Measurements from ENCODE around the gene FAM181A. TPM values are rescaled to one million over a fixed set of nuclear protein-coding genes. Genes with fewer than 3 reads are reported as not detected.

FAM181A gene
- total RNA-seq, 1 donor from 2014 or later = not detected

- no peak for TF ChIP-seq EZH2 (IDR thresholded peaks at IDR 0.05)
- no peak for TF ChIP-seq CTCF (IDR thresholded peaks at IDR 0.05)
- TF ChIP-seq EZH2phosphoT487 (IDR thresholded peaks at IDR 0.05) = no peak
- Mint-ChIP-seq H3K9me3 (no peaks in the 10 kb centered on the region), H3K27ac (peak within 1 kb of the TSS; percentile 33), H3K4me3 (no peak within 1 kb of the TSS), H3K36me3 (no peaks in the 10 kb centered on the region), H3K4me1 (peaks cover 18% of the 10 kb centered on the region), H3K27me3 (ENCODE audit: insufficient read depth, low read depth) (peaks cover 8% of the 10 kb centered on the region)
- no peaks in the 10 kb centered on the region for H3F3A ChIP-seq (ENCODE audit: low read depth)
- no peak within 1 kb of the TSS for H3K9ac ChIP-seq
- H3K36me3 ChIP-seq = no peaks in the 10 kb centered on the region
- H2AFZ ChIP-seq (replicated peaks) = peak within 1 kb of the TSS; percentile 28
- H3K79me2 ChIP-seq (ENCODE audit: low read depth) = no peaks in the 10 kb centered on the region
- no peak within 1 kb of the TSS for H3K4me2 ChIP-seq
- no peak for DNase-seq (ENCODE audit: low spot score)
- H3K27ac ChIP-seq = no peak within 1 kb of the TSS
- H3K4me3 ChIP-seq = no peak within 1 kb of the TSS
- no peaks in the 10 kb centered on the region for H3K9me3 ChIP-seq (ENCODE audit: low read depth)
- H4K20me1 ChIP-seq (ENCODE audit: low read depth) = no peaks in the 10 kb centered on the region
- peaks cover 12% of the 10 kb centered on the region for H3K4me1 ChIP-seq
- no peaks in the 10 kb centered on the region for H3K27me3 ChIP-seq
These were observed 49.4 kb downstream of the FAM181A start, which contains the start of gene ASB2 for GRCh38 chr14:93976477-93977057. TSS of gene ASB2 (minus strand) at chr14:93976570. CDS start at chr14:93964539, 12,031 bp downstream.

DNA sequence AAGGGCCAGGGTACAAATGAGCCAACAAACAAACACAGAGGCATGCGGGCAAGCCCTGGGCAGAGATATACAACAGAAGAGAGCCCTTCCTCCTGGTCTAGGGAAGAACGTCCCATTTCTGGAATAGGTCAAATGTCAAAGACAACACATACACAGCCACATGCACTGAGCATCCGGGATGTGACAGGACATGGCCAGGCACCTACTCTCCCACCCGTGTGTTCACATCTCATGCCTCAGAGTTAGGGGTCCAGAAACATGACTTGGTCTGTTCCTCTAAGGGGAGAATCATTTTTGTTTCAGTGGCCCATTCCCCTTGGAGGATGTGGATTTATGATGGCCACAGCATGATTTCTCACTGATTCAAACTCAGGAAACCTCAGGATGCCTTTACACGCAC lies 50.0 kb downstream of the FAM181A start:
- no peak overlapping the region for H3K27ac Mint-ChIP-seq
- Histone ChIP-seq H3K27me3 (no peaks in the 10 kb centered on the region), H2AFZ (replicated peaks) (no peak overlapping the region), H3F3A (ENCODE audit: low read depth) (peaks cover 5% of the 10 kb centered on the region), H3K4me3 (no peak overlapping the region), H3K36me3 (no peaks in the 10 kb centered on the region), H3K4me2 (no peak overlapping the region), H4K20me1 (ENCODE audit: low read depth) (no peaks in the 10 kb centered on the region), H3K79me2 (ENCODE audit: low read depth) (no peaks in the 10 kb centered on the region), H3K9ac (no peak overlapping the region), H3K4me1 (peaks cover 17% of the 10 kb centered on the region), H3K27ac (no peak overlapping the region), H3K9me3 (ENCODE audit: low read depth) (no peaks in the 10 kb centered on the region)
- H3K4me1 Mint-ChIP-seq = peaks cover 22% of the 10 kb centered on the region
- no peak for DNase-seq (ENCODE audit: low spot score)
- peaks cover 11% of the 10 kb centered on the region for H3K27me3 Mint-ChIP-seq (ENCODE audit: insufficient read depth, low read depth)
- no peak for TF ChIP-seq EZH2 (IDR thresholded peaks at IDR 0.05)
- no peak overlapping the region for H3K4me3 Mint-ChIP-seq
- H3K9me3 Mint-ChIP-seq = no peaks in the 10 kb centered on the region
- no peaks in the 10 kb centered on the region for H3K36me3 Mint-ChIP-seq

DNA sequence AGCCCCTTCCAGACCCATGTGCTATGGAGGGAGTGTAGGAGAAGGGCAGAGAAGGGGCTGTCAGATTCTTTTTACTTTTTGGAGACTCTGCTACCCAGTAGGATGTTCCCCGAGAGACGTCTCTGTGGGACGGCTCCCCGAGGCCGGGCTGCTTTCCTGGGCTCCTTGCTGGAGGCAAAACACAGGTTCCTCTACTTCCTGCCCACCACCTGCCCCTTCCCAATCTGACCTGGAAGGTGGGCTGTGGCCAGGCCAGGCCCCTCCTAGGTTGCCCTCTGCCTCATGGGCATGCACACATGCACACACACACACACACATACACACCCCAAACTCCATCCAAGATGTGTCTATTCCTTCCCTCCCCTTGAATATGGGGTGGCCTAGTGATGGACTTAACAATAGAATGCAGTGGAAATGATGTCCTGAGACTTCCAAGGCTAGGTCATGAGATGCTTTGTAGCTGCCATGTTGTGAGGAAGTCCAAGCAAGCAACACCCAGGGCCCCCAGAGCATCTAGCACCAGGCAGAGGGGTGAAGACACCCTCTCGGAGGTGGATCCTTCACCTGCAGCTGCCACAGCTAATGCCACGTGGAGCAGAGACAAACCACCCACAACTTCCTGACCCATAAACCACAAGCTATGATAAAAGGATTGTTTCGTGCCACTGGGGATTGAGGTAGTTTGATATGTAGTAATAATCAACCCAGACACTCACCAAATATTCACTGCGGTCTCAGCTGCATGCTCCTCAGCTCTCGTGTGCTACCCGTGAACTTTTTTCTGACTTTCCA lies 50.8 kb downstream of the FAM181A start:
- Mint-ChIP-seq H3K27ac (peak overlapping the region; percentile 53), H3K4me1 (peaks cover 25% of the 10 kb centered on the region), H3K27me3 (ENCODE audit: insufficient read depth, low read depth) (peaks cover 11% of the 10 kb centered on the region), H3K4me3 (no peak overlapping the region), H3K9me3 (no peaks in the 10 kb centered on the region), H3K36me3 (no peaks in the 10 kb centered on the region)
- Histone ChIP-seq H3K36me3 (no peaks in the 10 kb centered on the region), H3F3A (ENCODE audit: low read depth) (peaks cover 9% of the 10 kb centered on the region), H3K4me2 (no peak overlapping the region), H3K9ac (no peak overlapping the region), H3K27me3 (no peaks in the 10 kb centered on the region), H4K20me1 (ENCODE audit: low read depth) (no peaks in the 10 kb centered on the region), H3K27ac (no peak overlapping the region), H3K79me2 (ENCODE audit: low read depth) (no peaks in the 10 kb centered on the region), H3K9me3 (ENCODE audit: low read depth) (no peaks in the 10 kb centered on the region), H3K4me3 (no peak overlapping the region), H2AFZ (replicated peaks) (no peak overlapping the region), H3K4me1 (peaks cover 24% of the 10 kb centered on the region)
- no peak for DNase-seq (ENCODE audit: low spot score)
- TF ChIP-seq EZH2 (IDR thresholded peaks at IDR 0.05) (no peak), EZH2phosphoT487 (IDR thresholded peaks at IDR 0.05) (no peak), CTCF (IDR thresholded peaks at IDR 0.05) (no peak)

DNA sequence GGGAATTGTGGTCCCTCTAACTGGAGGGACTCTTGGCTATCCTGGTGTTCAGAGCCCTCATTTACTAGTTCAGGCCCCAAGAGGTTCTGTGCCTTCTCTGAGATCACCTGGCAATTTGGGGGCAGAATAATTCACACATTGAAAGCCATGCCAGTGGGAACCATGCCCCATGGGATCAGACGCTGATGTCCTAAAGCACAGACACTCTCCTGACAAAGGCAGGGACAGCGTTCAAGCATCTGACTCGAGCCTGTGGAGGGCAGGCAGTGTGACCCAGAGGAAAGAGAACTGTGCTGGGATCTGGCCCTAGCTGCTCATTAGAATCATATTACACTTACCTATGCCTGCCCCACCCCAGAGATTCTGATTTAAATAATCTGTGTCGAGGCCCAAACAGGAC lies 51.6 kb downstream of the FAM181A start:
- H3K9me3 ChIP-seq (ENCODE audit: low read depth) = no peaks in the 10 kb centered on the region
- H3K27ac ChIP-seq = no peak overlapping the region
- H3K4me1 ChIP-seq = peaks cover 22% of the 10 kb centered on the region
- Mint-ChIP-seq H3K9me3 (no peaks in the 10 kb centered on the region), H3K27ac (no peak overlapping the region), H3K27me3 (ENCODE audit: insufficient read depth, low read depth) (peaks cover 11% of the 10 kb centered on the region), H3K4me3 (no peak overlapping the region), H3K4me1 (peaks cover 27% of the 10 kb centered on the region), H3K36me3 (no peaks in the 10 kb centered on the region)
- H3K79me2 ChIP-seq (ENCODE audit: low read depth) = no peaks in the 10 kb centered on the region
- no peaks in the 10 kb centered on the region for H4K20me1 ChIP-seq (ENCODE audit: low read depth)
- no peaks in the 10 kb centered on the region for H3K27me3 ChIP-seq
- no peak for DNase-seq (ENCODE audit: low spot score)
- H3K4me2 ChIP-seq = no peak overlapping the region
- H3K4me3 ChIP-seq = no peak overlapping the region
- H3K9ac ChIP-seq = no peak overlapping the region
- TF ChIP-seq EZH2phosphoT487 (IDR thresholded peaks at IDR 0.05) = no peak
- no peak for TF ChIP-seq EZH2 (IDR thresholded peaks at IDR 0.05)
- no peak for TF ChIP-seq CTCF (IDR thresholded peaks at IDR 0.05)
- no peak overlapping the region for H2AFZ ChIP-seq (replicated peaks)
- peaks cover 9% of the 10 kb centered on the region for H3F3A ChIP-seq (ENCODE audit: low read depth)
- no peaks in the 10 kb centered on the region for H3K36me3 ChIP-seq
